Heart right ventricle (tissue), 16 donors: ENCODE data around the gene CYB5RL. TPM values are rescaled to one million over a fixed set of nuclear protein-coding genes. Genes with fewer than 3 reads are reported as not detected.

ENCODE experiments used
- ATAC-seq, 8 donors: fragments of 200-7000 bp; cut with Tn5 transposase; one replicate each; pipeline ENCODE4 v1.9.1; 2020; ENCODE audit warnings: mild to moderate bottlenecking in 8 of 8, moderate library complexity in 8 of 8, moderate number of reproducible peaks in 1 of 8
- DNase-seq, 2 donors: peaks; one replicate each; pipeline ENCODE4 v3.0.0-alpha.2; 2020
- H3K27ac ChIP-seq, 10 donors: fragments of 200-600 bp; sonication (generic) in 2 of 10; one replicate each; pipeline versions ENCODE4 v1.5.0 to v1.8.0; 2020 to 2022; ENCODE audit warnings: mild to moderate bottlenecking in 3 of 10
- H3K27me3 ChIP-seq, 7 donors: fragments of 200-600 bp; one replicate each; pipeline ENCODE4 v1.8.0; 2021 to 2022; ENCODE audit warnings: mild to moderate bottlenecking in 2 of 7
- H3K36me3 ChIP-seq, 9 donors: fragments of 200-600 bp; sonication (generic) in 1 of 9; one replicate each; pipeline versions ENCODE4 v1.5.0 to v1.8.0; 2020 to 2022; ENCODE audit warnings: mild to moderate bottlenecking in 2 of 9
- H3K4me1 ChIP-seq, 9 donors: fragments of 200-600 bp; sonication (generic) in 1 of 9; one replicate each; pipeline versions ENCODE4 v1.5.0 to v1.8.0; 2020 to 2022; ENCODE audit warnings: mild to moderate bottlenecking in 4 of 9
- H3K4me3 ChIP-seq, 10 donors: fragments of 200-600 bp; sonication (generic) in 2 of 10; one replicate each; pipeline versions ENCODE4 v1.5.0 to v1.8.0; 2020 to 2022; ENCODE audit warnings: mild to moderate bottlenecking in 7 of 10, moderate library complexity in 2 of 10
- H3K9me3 ChIP-seq, 11 donors: fragments of 200-600 bp in 10 of 11; sonication (generic) in 2 of 11; one replicate each; pipeline versions ENCODE4 v1.5.0 to v1.8.0; 2013 to 2022; ENCODE audit warnings: mild to moderate bottlenecking in 2 of 11, control low read depth in 1 of 11, moderate library complexity in 1 of 11
- WGBS, 2 donors: extraction: QIAGEN DNeasy Blood & Tissue Kit; methylation state at CpG; one replicate each; pipeline ENCODE4 v1.1.7; 2013; ENCODE audit warnings: inconsistent platforms in 1 of 2; 5-methylcytosine and 5-hydroxymethylcytosine counted together
- intact Hi-C, 10 donors: fragments of 100-400 bp; cut with DNase I; formaldehyde crosslinking; loops; one replicate each; pipeline versions ENCODE4 v1.11.1 to v1.14.2; 2022
- polyA plus RNA-seq, 2 donors: library from polyadenylated mRNA; stranded (reverse); fragments of 200-250 nt; gene quantifications; one replicate each; pipeline ENCODE4 v1.2.3, GENCODE V29; 2013
- total RNA-seq, 10 donors: library from RNA; stranded (reverse); fragmentation: NEBNext Ultra II Directional in 3 of 10; extraction: Animal tissue kit (Norgen Biotek cat#: 25700) in 3 of 10; gene quantifications; one replicate each; pipeline versions ENCODE4 v1.2.1 to v1.2.4, GENCODE V29; 2021 to 2023
- TF ChIP-seq, protein P1 (sequence below), 9 donors: fragments of 200-600 bp; sonication (generic) in 2 of 9; IDR thresholded peaks; one replicate each; pipeline versions ENCODE4 v1.5.0 to v1.8.0; 2021 to 2022; ENCODE audit warnings: antibody characterized with exemption in 9 of 9, mild to moderate bottlenecking in 5 of 9, moderate library complexity in 1 of 9
- donor health status: Arrhythmogenic right ventricular cardiomyopathy.
- donor health status: ischemic (EF 13 %, LVEDD 7.1; RV severe dilation, severe dysfunction).
- donor health status: healthy with polysubstance abuse.
- donor health status: DM: no; HTN: yes; CAD: no.
- donor health status: DM: no; HTN: no; CAD: no.
- donor health status: ischemic (EF 25% LVEDD 6.9; RV normal size, moderate dysfunction).
- donor health status: ischemic (EF 25% LVEDD 5.7; RV mildly dilated, moderate dysfunction).
- donor health status: healthy.
- donor health status: DM: yes; HTN: yes; CAD: no.
- donor health status: Ischemic cardiomyopathy.
- donor health status: ischemic (EF 35%, LVEDD 5.7; RV mildly dilated, moderate dysfunction).
- donor health status: nonischemic (EF 11% LVEDD 7.7; RV severe dilation, severe dysfunction).
- donor health status: DM: yes; HTN: yes; CAD: no.
- donor health status: PGD.
- donor health status: ischemic (EF 29% LVEDD 5.4; RV normal size, mild dysfunction).
- donor health status: nonischemic (EF 23%, LVEDD 6.1; RV moderate dilation, normal function).

The CYB5RL gene
- total and polyA plus RNA-seq, 12 donors: 0.99 to 8.3 (median 5.4) TPM

DNA sequence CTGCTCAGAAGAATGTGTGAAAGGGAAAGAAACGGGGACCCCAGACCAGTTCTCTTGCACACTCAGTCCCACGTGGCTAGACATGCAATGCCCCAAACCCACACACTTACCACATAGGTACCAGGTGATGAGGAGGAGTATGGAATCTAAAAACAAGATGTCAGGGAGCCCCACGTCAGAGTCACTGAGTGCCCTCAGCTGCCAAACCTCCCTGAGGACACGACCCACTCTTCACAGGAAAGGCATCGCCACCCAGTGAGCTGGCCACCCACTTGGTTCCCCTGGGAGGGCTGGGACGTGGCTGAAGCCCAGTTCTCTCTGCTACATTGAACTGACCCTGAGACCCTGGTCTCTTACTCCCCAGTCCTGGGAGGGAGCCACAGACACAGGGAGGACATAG, 41.5 kb upstream of the CYB5RL start:
- 84 to 88% methylated on average over 6 of the region's 6 CpGs for WGBS, 2 donors
- intact Hi-C loops: no loop called here
- Histone ChIP-seq H3K27me3 (no peaks in the 10 kb centered on the region), H3K27ac (no peak overlapping the region), H3K4me3 (no peak overlapping the region), H3K4me1 (peaks cover 0 to 18% (median 7%) of the 10 kb centered on the region in 9 donors), H3K9me3 (no peaks in the 10 kb centered on the region), H3K36me3 (peaks cover 0 to 81% (median 16%) of the 10 kb centered on the region in 9 donors)
- TF ChIP-seq, protein P1, sequence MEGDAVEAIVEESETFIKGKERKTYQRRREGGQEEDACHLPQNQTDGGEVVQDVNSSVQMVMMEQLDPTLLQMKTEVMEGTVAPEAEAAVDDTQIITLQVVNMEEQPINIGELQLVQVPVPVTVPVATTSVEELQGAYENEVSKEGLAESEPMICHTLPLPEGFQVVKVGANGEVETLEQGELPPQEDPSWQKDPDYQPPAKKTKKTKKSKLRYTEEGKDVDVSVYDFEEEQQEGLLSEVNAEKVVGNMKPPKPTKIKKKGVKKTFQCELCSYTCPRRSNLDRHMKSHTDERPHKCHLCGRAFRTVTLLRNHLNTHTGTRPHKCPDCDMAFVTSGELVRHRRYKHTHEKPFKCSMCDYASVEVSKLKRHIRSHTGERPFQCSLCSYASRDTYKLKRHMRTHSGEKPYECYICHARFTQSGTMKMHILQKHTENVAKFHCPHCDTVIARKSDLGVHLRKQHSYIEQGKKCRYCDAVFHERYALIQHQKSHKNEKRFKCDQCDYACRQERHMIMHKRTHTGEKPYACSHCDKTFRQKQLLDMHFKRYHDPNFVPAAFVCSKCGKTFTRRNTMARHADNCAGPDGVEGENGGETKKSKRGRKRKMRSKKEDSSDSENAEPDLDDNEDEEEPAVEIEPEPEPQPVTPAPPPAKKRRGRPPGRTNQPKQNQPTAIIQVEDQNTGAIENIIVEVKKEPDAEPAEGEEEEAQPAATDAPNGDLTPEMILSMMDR (IDR thresholded peaks at IDR 0.05): no peak
- DNase-seq: no peak
- no peak for ATAC-seq

DNA sequence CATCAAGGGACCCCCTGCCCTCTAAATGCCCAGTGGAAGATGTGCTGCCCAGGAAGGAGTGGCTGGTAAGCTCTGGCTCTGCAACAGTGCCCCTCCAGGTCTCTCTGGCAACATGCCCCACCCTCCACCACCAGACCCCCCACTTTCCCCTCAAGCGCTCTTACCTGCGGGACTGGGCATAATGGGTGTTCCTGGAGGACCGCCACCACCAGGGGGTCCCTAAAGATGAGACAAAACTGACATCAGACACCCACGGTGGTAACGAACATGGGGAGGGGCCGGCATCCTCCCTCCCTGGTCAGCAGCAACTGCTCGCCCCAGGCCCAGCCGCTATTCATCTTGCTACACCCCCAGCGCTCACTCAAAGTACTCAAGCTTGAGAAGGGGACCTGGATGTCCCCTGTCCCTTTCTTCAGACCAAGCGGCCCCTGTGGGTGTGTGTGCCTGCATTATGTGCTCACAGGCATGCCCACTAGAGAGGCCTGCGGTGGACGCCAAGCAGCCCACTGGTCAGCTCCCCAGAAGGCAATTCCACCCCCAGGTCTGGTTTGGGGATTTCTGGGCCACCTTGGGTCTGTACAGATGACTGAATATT, 41.0 kb upstream of the CYB5RL start:
- no peak for ATAC-seq
- H3K4me3 ChIP-seq: no peak overlapping the region
- no peaks in the 10 kb centered on the region for H3K9me3 ChIP-seq
- TF ChIP-seq, protein P1 (IDR thresholded peaks at IDR 0.05): no peak
- H3K4me1 ChIP-seq: peaks cover 0 to 13% (median 5%) of the 10 kb centered on the region in 9 donors
- DNase-seq: no peak
- H3K27me3 ChIP-seq: no peaks in the 10 kb centered on the region
- 96% methylated on average over 12 of the region's 12 CpGs for WGBS, 2 donors
- H3K36me3 ChIP-seq: peaks cover 0 to 85% (median 16%) of the 10 kb centered on the region in 9 donors
- intact Hi-C loops: no loop called here
- no peak overlapping the region for H3K27ac ChIP-seq

DNA sequence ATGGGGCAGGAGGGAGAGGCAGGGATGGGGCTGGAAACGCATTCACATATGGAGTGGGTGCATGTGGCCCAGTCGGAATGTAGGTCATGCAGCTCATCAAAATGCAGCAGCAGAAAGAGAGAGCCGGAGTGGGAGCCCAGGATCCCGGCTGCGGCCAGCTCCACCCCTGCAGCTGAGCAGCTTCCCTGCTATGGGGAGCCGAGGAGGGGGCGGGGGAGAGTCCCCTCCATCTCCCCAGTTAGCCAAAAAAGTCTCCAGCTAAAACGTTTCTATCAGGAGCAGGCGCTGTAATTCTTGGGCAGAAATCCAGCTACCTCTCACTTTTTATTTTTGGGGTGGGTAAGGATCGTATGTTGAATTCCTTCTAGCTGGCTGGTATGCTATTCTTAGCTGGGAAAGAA, 39.8 kb upstream of the CYB5RL start:
- ATAC-seq (peak in 3 of 8 donors; percentile 50 to 67 (median 56)), DNase-seq (no peak)
- no peak overlapping the region for H3K4me3 ChIP-seq
- intact Hi-C loops: no loop called here
- WGBS, 2 donors: 66 to 74% methylated on average over 10 of the region's 10 CpGs
- no peaks in the 10 kb centered on the region for H3K27me3 ChIP-seq
- no peaks in the 10 kb centered on the region for H3K9me3 ChIP-seq
- TF ChIP-seq, protein P1 (IDR thresholded peaks at IDR 0.05): no peak
- H3K27ac ChIP-seq: peak overlapping the region in 1 of 10 donors; percentile 31
- peaks cover 0 to 4% (median 0%) of the 10 kb centered on the region in 9 donors for H3K4me1 ChIP-seq
- H3K36me3 ChIP-seq: peaks cover 0 to 79% (median 16%) of the 10 kb centered on the region in 9 donors

DNA sequence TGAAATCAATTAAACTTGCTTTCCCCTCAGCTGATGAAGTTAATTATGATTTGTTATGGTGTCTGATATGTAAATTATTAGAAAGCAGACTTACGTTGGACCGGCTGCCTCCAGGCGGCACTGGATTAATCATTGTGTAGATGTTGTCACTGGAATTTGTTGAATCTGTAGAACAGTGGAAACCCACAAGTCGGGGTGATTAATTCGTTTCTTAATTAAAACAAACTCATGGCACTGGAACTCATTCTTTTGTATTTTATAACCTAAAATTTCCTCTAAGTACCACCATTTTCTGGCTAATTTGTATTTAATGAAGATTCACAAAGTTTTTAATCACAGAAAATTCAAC, 39.2 kb upstream of the CYB5RL start:
- Histone ChIP-seq H3K27me3 (no peaks in the 10 kb centered on the region), H3K9me3 (no peaks in the 10 kb centered on the region), H3K27ac (no peak overlapping the region), H3K36me3 (peaks cover 0 to 79% (median 16%) of the 10 kb centered on the region in 9 donors), H3K4me3 (no peak overlapping the region), H3K4me1 (peaks cover 0 to 4% (median 0%) of the 10 kb centered on the region in 9 donors)
- TF ChIP-seq, protein P1 (IDR thresholded peaks at IDR 0.05): no peak
- WGBS, 2 donors: 91 to 97% methylated on average over 5 of the region's 5 CpGs
- ATAC-seq (no peak), DNase-seq (no peak)
- intact Hi-C loops: no loop called here
